ENCODE results near the gene HDAC9. TPM values are rescaled to one million over a fixed set of nuclear protein-coding genes. Genes with fewer than 3 reads are reported as not detected.
A peak's percentile ranks its signal among the peaks of the same experiment; 100 is the strongest.

HDAC9 gene
- total and polyA plus RNA-seq, 11 donors = 4.8 to 62.9 (median 30.6) TPM

- Histone ChIP-seq H3K4me1 (peaks cover 0 to 7% (median 0%) of the 10 kb centered on the region in 12 donors), H3K27ac (no peak overlapping the region), H3K27me3 (no peaks in the 10 kb centered on the region), H3K9me3 (no peaks in the 10 kb centered on the region), H3K4me3 (no peak overlapping the region), H3K36me3 (peaks cover 0 to 66% (median 3%) of the 10 kb centered on the region in 9 donors)
- intact Hi-C loops (cut with DNase I) = no loop called here
- no peak for DNase-seq
- TF ChIP-seq CTCF (IDR thresholded peaks at IDR 0.05) (no peak), POLR2A (IDR thresholded peaks at IDR 0.05) (no peak)
- no peak for ATAC-seq
Measured at GRCh38 chr7:18626717-18627116, 131.2 kb downstream of the HDAC9 start.

- H3K9me3 ChIP-seq = no peaks in the 10 kb centered on the region
- no peak overlapping the region for H3K27ac ChIP-seq
- intact Hi-C loops (cut with DNase I) = no loop called here
- ATAC-seq = no peak
- peaks cover 0 to 24% (median 5%) of the 10 kb centered on the region in 12 donors for H3K4me1 ChIP-seq
- WGBS, 4 donors = 95 to 99% (median 97%) methylated on average over 3 of the region's 3 CpGs
- no peak overlapping the region for H3K4me3 ChIP-seq
- DNase-seq = no peak
- H3K36me3 ChIP-seq = peaks cover 0 to 60% (median 4%) of the 10 kb centered on the region in 9 donors
- no peak for TF ChIP-seq POLR2A (IDR thresholded peaks at IDR 0.05)
- TF ChIP-seq CTCF (IDR thresholded peaks at IDR 0.05) = no peak
- no peaks in the 10 kb centered on the region for H3K27me3 ChIP-seq
Measured at GRCh38 chr7:18637516-18637915, 142.0 kb downstream of the HDAC9 start.

- Histone ChIP-seq H3K27ac (peak overlapping the region in 7 of 12 donors; percentile 3 to 73 (median 40)), H3K27me3 (no peaks in the 10 kb centered on the region), H3K4me1 (peaks cover 0 to 24% (median 5%) of the 10 kb centered on the region in 12 donors), H3K36me3 (peaks cover 0 to 57% (median 4%) of the 10 kb centered on the region in 9 donors), H3K9me3 (no peaks in the 10 kb centered on the region), H3K4me3 (no peak overlapping the region)
- WGBS, 4 donors = 40 to 54% (median 49%) methylated on average over 4 of the region's 4 CpGs
- intact Hi-C loops (cut with DNase I) = no loop called here
- DNase-seq (no peak), ATAC-seq (peak in 2 of 4 donors; percentile 39 to 54)
- TF ChIP-seq CTCF (IDR thresholded peaks at IDR 0.05) (no peak), POLR2A (IDR thresholded peaks at IDR 0.05) (no peak)
Measured at GRCh38 chr7:18638594-18639452, 143.3 kb downstream of the HDAC9 start.

GRCh38 chr7:18639711-18640110 is 144.2 kb downstream of the HDAC9 start:
- Histone ChIP-seq H3K4me3 (no peak overlapping the region), H3K27me3 (no peaks in the 10 kb centered on the region), H3K36me3 (peaks cover 0 to 52% (median 0%) of the 10 kb centered on the region in 9 donors), H3K27ac (peak overlapping the region in 2 of 12 donors; percentile 57 to 73), H3K4me1 (peaks cover 0 to 24% (median 5%) of the 10 kb centered on the region in 12 donors), H3K9me3 (no peaks in the 10 kb centered on the region)
- intact Hi-C loops (cut with DNase I) = no loop called here
- WGBS, 4 donors = 95 to 98% (median 96%) methylated on average over 1 of the region's 1 CpG
- TF ChIP-seq CTCF (IDR thresholded peaks at IDR 0.05) = no peak
- no peak for TF ChIP-seq POLR2A (IDR thresholded peaks at IDR 0.05)
- ATAC-seq (no peak), DNase-seq (no peak)
